ENCODE measurements around the gene GSE1.

DNA sequence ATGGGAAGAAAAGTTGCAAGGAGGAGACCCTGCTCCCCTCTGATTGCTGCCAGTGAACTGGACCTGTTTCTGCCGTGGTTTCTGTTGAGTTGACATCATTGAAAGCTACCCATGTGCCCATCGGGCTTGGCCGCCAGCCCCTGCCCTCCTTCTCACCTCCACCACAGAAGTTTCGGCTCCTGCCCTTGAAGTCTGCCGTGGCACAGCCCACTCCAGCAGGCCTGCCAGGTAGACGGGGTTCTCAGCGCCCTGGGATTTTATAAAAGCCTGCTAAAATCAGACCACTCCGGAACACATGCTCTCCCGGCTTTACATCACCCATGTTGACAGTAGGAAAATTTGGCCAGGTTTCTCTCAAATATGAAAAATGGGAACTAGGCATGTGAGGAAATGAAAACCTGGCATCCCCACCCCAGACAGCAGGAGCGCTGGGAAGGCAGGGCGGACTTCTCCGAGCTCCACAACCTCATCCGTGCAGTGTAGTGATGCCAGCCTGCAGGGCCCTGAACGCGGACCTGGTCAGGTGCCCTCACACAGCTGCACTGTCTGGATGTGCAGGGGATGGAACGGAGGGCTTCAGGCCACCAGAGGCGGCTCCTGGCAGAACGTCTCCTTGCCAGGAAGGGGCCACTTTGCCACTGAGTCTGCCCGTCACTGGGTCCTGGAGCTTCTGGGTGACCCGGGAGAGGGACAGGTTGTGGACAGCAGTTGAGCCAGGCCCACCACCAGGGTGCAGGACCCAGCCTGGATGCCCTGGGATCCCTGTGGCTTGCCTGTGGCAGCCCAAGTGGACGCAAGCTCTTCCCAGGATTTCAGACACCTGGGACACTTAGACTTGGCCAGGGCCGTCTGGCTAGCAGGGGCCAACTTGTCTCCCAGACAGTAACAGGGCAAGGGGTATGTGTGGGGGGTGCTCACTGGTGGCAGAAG lies 6.9 kb upstream of the GSE1 start:
- TF ChIP-seq ELF4 (IDR thresholded peaks at IDR 0.05) = no peak
- TF ChIP-seq, protein P1, sequence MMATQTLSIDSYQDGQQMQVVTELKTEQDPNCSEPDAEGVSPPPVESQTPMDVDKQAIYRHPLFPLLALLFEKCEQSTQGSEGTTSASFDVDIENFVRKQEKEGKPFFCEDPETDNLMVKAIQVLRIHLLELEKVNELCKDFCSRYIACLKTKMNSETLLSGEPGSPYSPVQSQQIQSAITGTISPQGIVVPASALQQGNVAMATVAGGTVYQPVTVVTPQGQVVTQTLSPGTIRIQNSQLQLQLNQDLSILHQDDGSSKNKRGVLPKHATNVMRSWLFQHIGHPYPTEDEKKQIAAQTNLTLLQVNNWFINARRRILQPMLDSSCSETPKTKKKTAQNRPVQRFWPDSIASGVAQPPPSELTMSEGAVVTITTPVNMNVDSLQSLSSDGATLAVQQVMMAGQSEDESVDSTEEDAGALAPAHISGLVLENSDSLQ (IDR thresholded peaks at IDR 0.05) = no peak
- no peak for TF ChIP-seq FOXA1 (IDR thresholded peaks at IDR 0.05)
- TF ChIP-seq SUZ12 (IDR thresholded peaks at IDR 0.05) = no peak
- no peak for TF ChIP-seq ARNT (IDR thresholded peaks at IDR 0.05)
- no peak for TF ChIP-seq SP1 (IDR thresholded peaks at IDR 0.05)
